GM19240 (cell line): ENCODE measurements around the gene GRID1.
"Not testable (repeated sequence)": the region's sequence is repeated elsewhere in the genome, so short reads cannot be mapped to it uniquely, and the experiment has no call there.

Source experiments
- DNase-seq: peaks from one replicate; pipeline ENCODE4 v3.0.0; 2011; ENCODE audit warnings: low spot score; ENCODE audit not compliant: insufficient read length

GRID1 gene

GRCh38 chr10:86254081-86254480 is 112.5 kb downstream of the GRID1 start:
- no peak for DNase-seq

- DNase-seq = no peak
Measured at GRCh38 chr10:86253091-86254072, 113.2 kb downstream of the GRID1 start.

- DNase-seq = no peak
Measured at GRCh38 chr10:86252556-86252955, 114.0 kb downstream of the GRID1 start.

DNA sequence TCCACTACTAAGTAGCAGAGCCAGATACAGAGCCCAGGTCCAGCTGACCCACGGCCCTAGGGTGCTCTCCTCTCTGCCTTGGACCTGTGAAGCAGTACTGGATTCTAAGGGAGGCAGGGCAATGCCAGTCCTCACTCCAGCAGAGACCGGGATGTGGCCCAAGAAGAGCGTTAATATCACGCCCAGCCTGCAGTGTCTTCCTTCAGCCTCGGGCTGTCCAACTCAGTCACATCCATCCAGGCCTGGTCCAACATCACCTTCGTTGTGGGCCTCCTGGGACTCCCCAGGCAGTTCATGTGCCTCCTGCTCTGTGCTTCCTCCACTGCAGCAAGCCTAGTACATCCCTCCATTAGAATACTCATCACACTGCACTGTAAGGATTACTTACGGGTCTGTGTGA is 114.5 kb downstream of the GRID1 start:
- no peak for DNase-seq

- no peak for DNase-seq
Measured at GRCh38 chr10:86251426-86251825, 115.2 kb downstream of the GRID1 start.

DNA sequence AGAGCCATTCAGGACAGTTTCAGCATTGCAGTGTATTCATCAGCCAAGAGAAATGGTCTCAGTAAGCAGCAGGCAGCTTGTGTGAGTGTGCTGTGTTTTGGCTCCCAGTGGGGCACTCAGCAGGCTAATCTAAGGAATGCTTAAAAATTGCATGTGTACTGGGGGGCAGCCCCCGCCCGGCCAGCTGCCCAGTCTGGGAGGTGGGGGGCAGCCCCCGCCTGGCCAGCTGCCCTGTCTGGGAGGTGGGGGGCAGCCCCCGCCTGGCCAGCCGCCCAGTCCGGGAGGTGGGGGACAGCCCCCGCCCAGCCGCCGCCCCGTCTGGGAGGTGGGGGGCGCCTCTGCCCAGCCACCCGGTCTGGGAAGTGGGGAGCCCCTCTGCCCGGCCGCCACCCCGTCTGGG is 116.2 kb downstream of the GRID1 start:
- DNase-seq = no peak

GRCh38 chr10:86249794-86250193 is 116.8 kb downstream of the GRID1 start:
- no peak for DNase-seq

DNA sequence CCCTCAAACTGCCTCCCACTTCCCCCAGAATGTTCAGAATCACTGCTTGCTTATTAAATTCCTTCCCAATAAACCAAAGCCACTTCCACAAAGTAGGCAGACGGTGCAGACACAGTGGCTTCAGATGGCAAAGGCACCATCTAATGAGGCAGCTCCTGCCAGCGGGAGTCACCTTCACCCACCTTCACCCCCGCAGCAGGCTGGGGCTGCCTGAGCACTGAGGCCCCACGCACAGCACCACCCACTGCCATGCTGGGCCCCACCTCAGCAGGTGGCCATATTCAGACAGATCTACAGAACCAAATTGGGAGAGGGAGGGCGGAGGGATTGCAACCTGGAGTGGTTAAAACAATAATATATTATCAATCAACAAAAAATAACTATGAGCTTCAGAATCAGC is 118.5 kb downstream of the GRID1 start:
- DNase-seq = no peak

DNA sequence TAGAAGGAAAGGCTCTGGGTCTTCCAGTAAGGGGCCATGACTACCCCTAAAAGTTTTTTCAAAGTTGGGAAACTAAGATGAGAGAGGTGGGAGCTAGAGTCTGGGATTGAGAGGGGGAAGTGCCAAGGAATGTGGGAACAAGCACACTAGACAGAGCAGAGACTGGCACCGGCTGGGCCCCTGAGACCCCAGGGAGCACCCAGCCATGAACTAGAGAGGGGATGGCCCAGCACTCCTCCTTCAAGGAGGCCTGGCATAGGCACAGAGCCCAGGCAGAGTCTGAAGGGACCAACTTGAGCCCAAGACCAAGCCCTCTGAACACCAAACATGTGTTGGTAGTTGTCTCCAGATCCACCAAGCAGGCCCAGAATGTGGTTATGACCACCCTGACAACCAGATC is 119.0 kb downstream of the GRID1 start:
- no peak for DNase-seq

- DNase-seq = no peak
Measured at GRCh38 chr10:86247073-86247472, 119.5 kb downstream of the GRID1 start.

DNA sequence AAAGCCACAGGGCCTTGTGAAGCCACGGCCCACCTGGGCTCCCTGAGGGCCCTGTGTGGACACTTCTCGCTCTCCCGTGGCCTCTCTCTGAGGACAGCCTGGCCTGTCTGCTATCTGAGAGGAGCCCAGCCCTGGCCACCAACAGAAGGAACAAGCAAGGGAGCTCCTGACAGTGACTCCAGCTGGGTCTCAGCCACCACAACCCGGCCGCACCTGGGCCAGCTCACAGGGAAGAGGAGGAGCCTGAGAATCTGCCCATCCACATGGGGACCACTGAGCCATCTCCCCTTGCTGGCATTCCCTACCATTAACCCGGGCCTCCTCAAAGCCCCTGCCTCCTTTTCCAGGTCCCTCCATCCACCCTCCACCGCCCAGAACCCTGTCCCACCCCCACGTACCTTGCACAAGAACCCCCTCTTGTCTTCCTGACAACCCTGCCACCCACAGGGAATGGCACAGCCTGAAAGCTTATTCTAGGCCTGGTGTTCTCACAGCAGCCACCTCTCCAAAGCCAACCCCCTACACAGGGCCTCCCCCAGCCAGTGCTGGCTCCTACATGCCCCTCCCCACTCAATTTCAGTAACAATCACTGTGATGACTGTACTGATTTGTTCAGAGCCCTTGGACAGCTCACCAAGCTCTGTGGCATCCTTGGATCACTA is 120.2 kb downstream of the GRID1 start:
- no peak for DNase-seq

DNA sequence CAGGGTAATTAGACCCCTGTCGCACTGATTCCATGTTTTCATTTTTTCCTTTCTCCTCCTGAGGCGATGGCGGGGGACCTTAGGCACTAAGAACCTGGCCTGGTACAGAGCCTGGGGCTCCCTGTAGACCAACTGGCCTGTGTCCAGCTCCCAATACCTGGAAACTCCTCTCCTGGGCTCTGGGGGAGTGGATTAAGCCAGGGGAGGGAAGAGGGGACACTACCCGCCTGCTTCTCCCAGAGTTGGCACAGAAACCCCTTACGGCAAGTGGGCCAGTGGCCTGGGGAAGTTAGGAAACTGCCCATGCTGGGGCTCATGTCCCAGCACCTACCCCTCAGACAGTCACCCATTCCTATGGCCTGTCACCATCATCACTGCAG is 121.6 kb downstream of the GRID1 start:
- no peak for DNase-seq

- no peak for DNase-seq
Measured at GRCh38 chr10:86244297-86245014, 122.1 kb downstream of the GRID1 start.

DNA sequence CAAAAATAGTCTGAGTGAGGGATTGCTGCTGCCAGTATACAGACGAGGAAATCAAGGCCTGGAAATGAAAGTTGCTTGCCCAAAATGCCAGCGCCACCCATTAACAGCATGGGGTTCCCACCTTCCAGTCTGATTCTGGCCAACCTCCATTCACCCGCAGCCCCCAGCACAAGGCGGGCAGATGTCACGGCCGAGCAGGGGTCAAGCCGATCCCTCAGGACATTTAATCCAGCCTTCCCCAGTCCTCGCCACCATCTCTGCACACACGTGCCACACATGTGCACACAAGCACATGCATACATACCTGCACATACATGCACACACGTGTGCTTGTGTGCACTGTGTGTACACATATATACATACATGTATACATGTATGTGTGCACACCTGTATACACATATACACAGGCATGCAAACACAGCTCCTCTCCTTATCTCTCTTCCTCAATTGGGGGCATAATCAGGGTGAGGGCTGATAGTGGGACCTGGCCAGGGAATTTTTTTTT is 122.9 kb downstream of the GRID1 start:
- no peak for DNase-seq

DNA sequence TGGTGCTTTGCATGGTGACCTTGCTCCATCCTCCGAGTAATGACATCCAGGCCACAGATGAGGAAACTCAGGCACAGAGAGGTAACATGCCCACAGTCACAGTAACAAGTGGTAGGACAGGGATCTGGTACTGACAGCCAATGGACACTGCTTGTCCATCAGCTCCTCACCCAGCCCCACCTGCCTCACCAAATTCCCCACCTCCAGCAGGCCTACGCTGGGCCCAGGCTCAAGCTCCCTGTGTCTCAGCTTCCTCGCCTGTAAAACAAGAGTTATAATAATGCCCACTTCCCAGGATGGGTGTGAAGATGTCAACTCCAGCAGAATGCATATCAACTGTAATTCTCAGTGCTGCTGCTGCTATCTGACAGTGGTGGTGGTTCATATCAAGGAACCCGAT is 123.8 kb downstream of the GRID1 start:
- no peak for DNase-seq

DNA sequence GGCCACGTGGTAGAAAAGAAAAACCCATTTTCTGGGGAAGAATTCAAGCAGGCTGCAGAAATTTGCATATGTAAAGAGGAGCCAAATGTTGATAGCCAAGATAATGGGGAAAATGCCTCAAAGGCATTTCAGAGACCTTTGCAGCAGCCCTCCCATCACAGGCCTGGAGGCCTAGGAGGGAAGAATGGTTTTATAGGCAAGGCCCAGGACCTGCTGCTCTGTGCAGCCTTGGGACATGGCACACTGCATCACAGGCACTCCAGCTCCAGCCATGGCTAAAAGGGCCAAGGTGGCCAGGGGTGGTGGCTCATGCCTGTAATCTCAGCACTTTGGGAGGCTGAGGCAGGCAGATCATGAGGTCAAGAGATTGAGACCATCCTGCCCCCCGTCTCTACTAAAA is 128.5 kb downstream of the GRID1 start:
- not testable (repeated sequence) for DNase-seq

DNA sequence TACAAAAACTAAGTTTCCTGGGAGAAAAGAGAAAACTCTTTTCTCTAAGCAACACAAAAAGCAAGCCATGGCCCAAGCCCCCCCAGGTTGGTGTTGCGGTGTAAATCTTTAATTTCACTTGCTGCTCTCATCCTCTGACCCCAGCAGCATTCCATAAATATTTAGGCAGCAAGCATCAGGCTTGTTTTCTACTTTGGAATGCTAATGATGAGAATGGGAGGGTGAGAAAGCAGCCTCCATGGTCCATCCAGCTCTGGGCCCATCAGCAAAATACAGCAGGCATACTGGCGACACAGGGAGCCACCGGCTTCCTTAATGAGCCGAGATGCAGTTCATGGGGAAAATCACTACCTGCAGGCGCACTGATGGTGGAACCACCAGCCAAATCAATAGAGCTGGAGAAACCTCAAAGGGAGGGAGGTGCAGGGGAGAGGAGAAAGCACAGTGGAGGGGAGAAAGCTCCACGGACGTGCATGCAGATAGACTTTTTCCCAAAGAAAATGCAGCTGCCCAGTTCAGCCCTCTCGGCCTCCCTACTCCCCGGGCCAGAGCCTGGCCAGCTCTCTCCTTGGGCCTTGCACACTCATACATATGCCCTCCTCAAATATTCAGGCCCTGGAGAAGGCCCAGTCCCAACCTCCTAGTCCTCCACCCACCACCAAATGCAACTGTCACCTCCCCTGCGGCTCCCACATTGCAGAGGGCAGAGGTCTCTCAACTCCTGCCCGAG is 131.9 kb downstream of the GRID1 start:
- no peak for DNase-seq

- DNase-seq = no peak
Measured at GRCh38 chr10:86234107-86234506, 132.5 kb downstream of the GRID1 start.

- DNase-seq = no peak
Measured at GRCh38 chr10:86233131-86233530, 133.5 kb downstream of the GRID1 start.

- no peak for DNase-seq
Measured at GRCh38 chr10:86232644-86233043, 134.0 kb downstream of the GRID1 start.
